ENCODE results near the gene FOXP1. TPM values are rescaled to one million over a fixed set of nuclear protein-coding genes. Genes with fewer than 3 reads are reported as not detected.

Gene FOXP1
- total RNA-seq, 2 experiments from 2014 or later = 493 to 508 TPM

- H3K27ac Mint-ChIP-seq = no peak overlapping the region
- no peak overlapping the region for H3K4me3 ChIP-seq (ENCODE audit: low read length)
- POLR2A ChIA-PET = interaction anchor here (0.5 to 1.0 kb wide), 4 partner anchors 9 to 939 kb away, joined by 3 to 5 read pairs (median 3); no protein-coding TSS in a partner anchor
These were observed 635.9 kb downstream of the FOXP1 start for GRCh38 chr3:70947579-70947978.

GRCh38 chr3:70943886-70944285, 639.6 kb downstream of the FOXP1 start:
- ChIA-PET CTCF (no interaction called here), POLR2A (no interaction called here)
- H3K4me3 ChIP-seq (ENCODE audit: low read length) = no peak overlapping the region
- Mint-ChIP-seq H3K27ac (no peak overlapping the region), H3K36me3 (ENCODE audit: low read depth) (no peaks in the 10 kb centered on the region), H3K4me1 (ENCODE audit: low read depth) (no peaks in the 10 kb centered on the region), H3K27me3 (peaks cover 26% of the 10 kb centered on the region), H3K9me3 (no peaks in the 10 kb centered on the region), H3K4me3 (no peak overlapping the region)
- ATAC-seq (ENCODE audit: poor library complexity) (no peak), DNase-seq (no peak)
- no peak overlapping the region for H3K27ac ChIP-seq (ENCODE audit: low read depth in 1 of 2, low read length in 2 of 2)
- TF ChIP-seq CTCF (IDR thresholded peaks at IDR 0.05) = no peak
- no peaks in the 10 kb centered on the region for H3K4me1 ChIP-seq (ENCODE audit: insufficient read depth, low read length)
- intact Hi-C loops (cut with DNase I, micrococcal nuclease) = no loop called here
- H3K27me3 ChIP-seq (ENCODE audit: control insufficient read depth in 1 of 2, insufficient read depth in 2 of 2, low read length in 2 of 2) = peaks cover 6 to 11% of the 10 kb centered on the region in 2 experiments
- H3K36me3 ChIP-seq (ENCODE audit: insufficient read depth, low read length) = no peaks in the 10 kb centered on the region
- peaks cover 0 to 4% of the 10 kb centered on the region in 2 experiments for H3K9me3 ChIP-seq (ENCODE audit: control insufficient read depth in 1 of 2, insufficient read depth in 1 of 2, low read length in 2 of 2)

More at GRCh38 chr3:70947579-70947978, 635.9 kb downstream of the FOXP1 start:
- no peaks in the 10 kb centered on the region for H3K9me3 ChIP-seq (ENCODE audit: control insufficient read depth in 1 of 2, insufficient read depth in 1 of 2, low read length in 2 of 2)
- Mint-ChIP-seq H3K4me1 (ENCODE audit: low read depth) (no peaks in the 10 kb centered on the region), H3K4me3 (no peak overlapping the region), H3K27me3 (peaks cover 17% of the 10 kb centered on the region), H3K36me3 (ENCODE audit: low read depth) (no peaks in the 10 kb centered on the region), H3K9me3 (no peaks in the 10 kb centered on the region)
- CTCF ChIA-PET = interaction anchor here (0.6 kb wide), 1 partner anchor 380 kb away, joined by 3 read pairs; no protein-coding TSS in a partner anchor
- DNase-seq (no peak), ATAC-seq (ENCODE audit: poor library complexity) (no peak)
- intact Hi-C loops (cut with DNase I, micrococcal nuclease) = no loop called here
- TF ChIP-seq CTCF (IDR thresholded peaks at IDR 0.05) = no peak
- H3K27me3 ChIP-seq (ENCODE audit: control insufficient read depth in 1 of 2, insufficient read depth in 2 of 2, low read length in 2 of 2) = peaks cover 0 to 11% of the 10 kb centered on the region in 2 experiments
- H3K36me3 ChIP-seq (ENCODE audit: insufficient read depth, low read length) = no peaks in the 10 kb centered on the region
- no peak overlapping the region for H3K27ac ChIP-seq (ENCODE audit: low read depth in 1 of 2, low read length in 2 of 2)
- H3K4me1 ChIP-seq (ENCODE audit: insufficient read depth, low read length) = no peaks in the 10 kb centered on the region

GRCh38 chr3:70933105-70933810, 650.3 kb downstream of the FOXP1 start:
- ChIA-PET CTCF (interaction anchor here (0.5 kb wide), 1 partner anchor 615 kb away, joined by 4 read pairs; no protein-coding TSS in a partner anchor), POLR2A (no interaction called here)
- Mint-ChIP-seq H3K9me3 (no peaks in the 10 kb centered on the region), H3K27ac (no peak overlapping the region), H3K27me3 (no peaks in the 10 kb centered on the region), H3K4me3 (no peak overlapping the region), H3K36me3 (ENCODE audit: low read depth) (no peaks in the 10 kb centered on the region), H3K4me1 (ENCODE audit: low read depth) (no peaks in the 10 kb centered on the region)
- Histone ChIP-seq H3K4me3 (ENCODE audit: low read length) (no peak overlapping the region), H3K27ac (ENCODE audit: low read depth in 1 of 2, low read length in 2 of 2) (no peak overlapping the region), H3K27me3 (ENCODE audit: control insufficient read depth in 1 of 2, insufficient read depth in 2 of 2, low read length in 2 of 2) (no peaks in the 10 kb centered on the region), H3K9me3 (ENCODE audit: control insufficient read depth in 1 of 2, insufficient read depth in 1 of 2, low read length in 2 of 2) (no peaks in the 10 kb centered on the region), H3K36me3 (ENCODE audit: insufficient read depth, low read length) (no peaks in the 10 kb centered on the region), H3K4me1 (ENCODE audit: insufficient read depth, low read length) (no peaks in the 10 kb centered on the region)
- ATAC-seq (ENCODE audit: poor library complexity) (no peak), DNase-seq (no peak)
- intact Hi-C loops (cut with DNase I, micrococcal nuclease) = no loop called here
- no peak for TF ChIP-seq CTCF (IDR thresholded peaks at IDR 0.05)
